GM04504 (cell line): Measurements from ENCODE around the gene PRSS3.
A peak's percentile ranks its signal among the peaks of the same experiment; 100 is the strongest.
"Not testable (repeated sequence)": the region's sequence is repeated elsewhere in the genome, so short reads cannot be mapped to it uniquely, and the experiment has no call there.

Experiments used
- DNase-seq: peaks from one replicate; pipeline ENCODE4 v3.0.0-alpha.2; 2012; ENCODE audit warnings: low read depth

Gene PRSS3

GRCh38 chr9:33817327-33818166 is 22.2 kb downstream of the PRSS3 start:
- DNase-seq = no peak

DNA sequence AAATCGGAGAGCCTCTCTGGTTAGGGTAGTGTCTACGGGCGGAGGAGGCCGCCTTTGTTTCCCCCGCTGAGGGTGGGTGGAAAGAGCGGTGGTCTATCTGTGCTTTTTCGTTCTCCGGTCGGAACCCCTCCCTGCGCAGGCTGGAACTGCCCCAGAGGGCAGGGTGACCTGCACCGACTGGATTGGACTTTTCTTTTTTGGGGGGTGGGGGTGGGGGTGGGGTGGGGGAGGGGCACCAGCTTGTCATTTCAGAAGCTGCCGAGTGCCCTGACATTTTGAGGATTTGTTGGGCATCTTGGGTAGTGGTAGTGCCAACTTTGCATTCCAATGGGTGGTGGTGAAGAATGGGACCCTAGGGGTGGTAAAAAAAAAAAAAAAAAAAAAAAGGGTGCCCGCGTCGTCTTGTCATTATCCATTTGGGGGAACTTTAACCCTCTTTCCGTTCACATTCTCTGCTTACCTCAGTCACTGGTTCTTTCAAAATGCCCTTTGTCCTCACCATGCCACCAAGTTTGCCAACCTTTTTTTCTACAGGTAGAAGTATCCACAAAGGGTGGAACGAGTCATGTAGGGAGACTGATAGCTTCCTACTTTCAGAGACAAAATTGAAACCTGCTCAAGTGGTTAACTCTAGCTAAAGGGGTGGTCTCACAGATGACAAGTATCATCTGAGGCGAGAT is 22.9 kb downstream of the PRSS3 start:
- no peak for DNase-seq

- no peak for DNase-seq
Observed at GRCh38 chr9:33818847-33819500, 23.6 kb downstream of the PRSS3 start.

DNA sequence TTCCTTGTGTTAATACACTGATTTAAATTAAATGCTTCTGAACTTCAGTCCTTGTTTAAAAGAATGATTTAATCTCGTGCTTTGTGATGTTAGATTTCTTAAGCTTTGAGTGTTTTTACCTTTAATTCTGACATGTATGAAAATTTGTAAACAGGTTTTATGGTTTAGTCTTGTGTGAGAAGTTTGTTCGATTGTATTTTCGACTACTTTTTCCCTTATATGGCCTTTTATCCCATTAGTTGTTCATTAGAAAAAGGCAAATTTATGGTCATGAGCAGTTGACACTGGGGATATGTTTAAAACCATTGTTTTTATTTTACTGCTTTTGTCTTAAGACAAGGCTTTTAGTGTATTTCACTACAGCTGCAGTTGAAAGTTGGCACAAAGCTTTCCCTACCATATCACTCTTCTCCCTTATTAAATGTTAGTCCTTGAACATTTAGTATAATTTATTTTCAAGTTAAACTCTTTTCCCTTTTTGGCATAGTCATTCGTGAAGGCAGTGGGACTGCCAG is 24.9 kb downstream of the PRSS3 start:
- DNase-seq = no peak

GRCh38 chr9:33823801-33824200 is 28.4 kb downstream of the PRSS3 start:
- no peak for DNase-seq

- not testable (repeated sequence) for DNase-seq
Observed at GRCh38 chr9:33827285-33827684, 31.9 kb downstream of the PRSS3 start.

GRCh38 chr9:33829641-33830230 is 34.4 kb downstream of the PRSS3 start:
- not testable (repeated sequence) for DNase-seq

GRCh38 chr9:33835625-33836260 is 40.4 kb downstream of the PRSS3 start:
- DNase-seq = no peak

GRCh38 chr9:33836261-33836660 is 40.9 kb downstream of the PRSS3 start:
- peak; percentile 91 for DNase-seq

DNA sequence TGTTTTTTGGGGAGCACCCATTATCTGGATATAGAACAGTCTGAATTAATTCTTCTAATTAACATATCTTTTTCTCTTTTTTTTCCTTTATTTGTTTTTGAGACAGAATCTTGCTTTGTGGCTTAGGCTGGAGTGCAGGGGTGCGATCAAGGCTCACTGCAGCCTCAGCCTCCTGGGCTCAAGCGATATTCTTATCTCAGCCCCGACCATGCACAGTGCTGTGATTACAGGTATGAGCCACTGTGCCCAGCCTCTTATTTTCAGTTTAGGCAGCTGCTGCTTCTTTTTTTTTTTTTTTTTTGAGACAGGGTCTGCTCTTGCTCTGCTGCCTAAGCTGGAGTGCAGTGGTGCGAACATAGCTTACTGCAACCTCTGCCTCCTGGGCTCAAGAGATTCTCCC is 41.8 kb downstream of the PRSS3 start:
- DNase-seq = no peak

DNA sequence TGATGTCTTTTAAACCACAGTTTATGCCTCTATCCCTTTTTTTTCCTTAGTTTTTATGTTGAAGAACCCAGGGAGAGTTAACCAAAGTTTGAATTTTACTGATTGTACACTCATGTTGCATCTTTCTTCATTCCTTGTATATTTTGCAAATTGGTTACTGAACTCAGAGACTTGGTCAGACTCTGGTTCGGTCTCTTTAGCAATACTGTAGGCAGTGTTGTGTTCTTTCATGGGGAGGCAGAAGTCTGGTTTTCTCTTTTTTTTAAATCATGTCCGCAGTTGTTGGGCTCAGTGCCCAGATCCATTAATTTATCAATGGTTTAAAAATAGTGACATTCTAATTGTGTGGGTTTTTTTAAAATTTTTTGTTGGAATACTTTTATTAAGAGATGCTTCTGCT is 45.0 kb downstream of the PRSS3 start:
- no peak for DNase-seq

GRCh38 chr9:33843312-33843961 is 48.1 kb downstream of the PRSS3 start:
- DNase-seq = no peak

- no peak for DNase-seq
Observed at GRCh38 chr9:33846231-33846630, 50.9 kb downstream of the PRSS3 start.

DNA sequence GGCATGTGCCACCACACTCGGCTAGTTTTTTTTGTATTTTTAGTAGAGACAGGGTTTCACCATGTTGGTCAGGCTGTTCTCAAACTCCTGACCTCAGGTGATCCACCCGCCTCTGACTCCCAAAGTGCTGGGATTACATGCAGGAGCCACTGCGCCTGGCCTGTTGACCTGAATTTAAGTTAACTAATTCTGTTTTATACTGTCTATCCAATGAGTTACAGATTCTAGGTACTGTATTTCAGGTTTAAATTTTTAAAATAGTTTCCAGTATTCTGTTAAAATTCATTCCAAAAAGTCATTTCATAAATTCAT is 52.5 kb downstream of the PRSS3 start:
- DNase-seq = not testable (repeated sequence)
